SU-DHL-6 (cell line): ENCODE measurements around the gene SACM1L.

Experiments used
- H2AFZ ChIP-seq: fragments of 200-600 bp; sonication (generic); 2 replicates; pipeline ENCODE4 v1.6.1; 2014; ENCODE audit warnings: low read depth, mild to moderate bottlenecking, moderate library complexity, mixed read lengths, antibody characterized with exemption, low read length; ENCODE audit not compliant: severe bottlenecking
- H3F3A ChIP-seq: fragments of 200-600 bp; shearing (Covaris generic); 2 replicates; pipeline ENCODE4 v1.6.0; 2016; ENCODE audit warnings: antibody characterized with exemption, mild to moderate bottlenecking; ENCODE audit not compliant: insufficient read depth
- H3K27ac ChIP-seq: fragments of 200-600 bp; sonication (generic); 2 replicates; pipeline ENCODE4 v1.5.1; 2016; ENCODE audit warnings: low read depth, mild to moderate bottlenecking, low read length, moderate library complexity, mixed read lengths
- H3K27me3 ChIP-seq: fragments of 200-600 bp; sonication (generic), shearing (Covaris generic); 2 replicates; pipeline ENCODE4 v1.6.0; 2014; ENCODE audit warnings: mild to moderate bottlenecking, low read length
- H3K36me3 ChIP-seq: fragments of 200-600 bp; sonication (generic); 2 replicates; pipeline ENCODE4 v1.6.1; 2014; ENCODE audit warnings: mild to moderate bottlenecking, low read length, mixed read lengths
- H3K4me2 ChIP-seq: fragments of 300-600, 200-600 bp; shearing (Covaris generic), sonication (generic); 2 replicates; pipeline ENCODE4 v1.6.0; 2014; ENCODE audit warnings: low read length, low read depth, mild to moderate bottlenecking; ENCODE audit not compliant: poor library complexity, severe bottlenecking
- H3K4me3 ChIP-seq: fragments of 200-600 bp; sonication (generic); 2 replicates; pipeline ENCODE4 v1.5.1; 2014; ENCODE audit warnings: antibody characterized with exemption, low read length, mild to moderate bottlenecking, mixed read lengths; ENCODE audit not compliant: insufficient read depth, poor library complexity, severe bottlenecking
- H3K79me2 ChIP-seq: fragments of 200-600 bp; sonication (generic); 2 replicates; pipeline ENCODE4 v1.6.1; 2014; ENCODE audit warnings: mild to moderate bottlenecking, low read length, moderate library complexity; ENCODE audit not compliant: insufficient read depth
- H3K9ac ChIP-seq: fragments of 200-600 bp; sonication (generic); 2 replicates; pipeline ENCODE4 v1.7.0; 2014; ENCODE audit warnings: mild to moderate bottlenecking, low read length
- H3K9me2 ChIP-seq: fragments of 200-600 bp; sonication (generic); replicated peaks from 2 replicates; pipeline ENCODE4 v1.6.1; 2014; ENCODE audit warnings: low read length; ENCODE audit not compliant: insufficient read depth
- H3K9me3 ChIP-seq: fragments of 200-600 bp; sonication (generic); 2 replicates; pipeline ENCODE4 v1.6.1; 2014; ENCODE audit warnings: low read length, mixed read lengths; ENCODE audit not compliant: insufficient read depth
- H4K20me1 ChIP-seq: fragments of 200-600 bp; sonication (generic); 2 replicates; pipeline ENCODE4 v1.6.1; 2014; ENCODE audit warnings: low read depth, mild to moderate bottlenecking, antibody characterized with exemption, low read length, moderate library complexity, mixed read lengths
- EZH2phosphoT487 ChIP-seq: fragments of 200-600 bp; sonication (generic), shearing (Covaris generic); conservative IDR thresholded peaks from 2 replicates; pipeline ENCODE4 v1.6.1; 2018; ENCODE audit warnings: mild to moderate bottlenecking, antibody characterized with exemption, low read length, moderate library complexity, mixed read lengths
- TF ChIP-seq, protein P1 (sequence below): fragments of 200-600 bp; sonication (generic); IDR thresholded peaks from one replicate; pipeline ENCODE4 v1.5.1; 2017; ENCODE audit warnings: antibody characterized with exemption, mild to moderate bottlenecking, low read length, moderate library complexity; ENCODE audit not compliant: insufficient read depth, poor library complexity, severe bottlenecking

The SACM1L gene

DNA sequence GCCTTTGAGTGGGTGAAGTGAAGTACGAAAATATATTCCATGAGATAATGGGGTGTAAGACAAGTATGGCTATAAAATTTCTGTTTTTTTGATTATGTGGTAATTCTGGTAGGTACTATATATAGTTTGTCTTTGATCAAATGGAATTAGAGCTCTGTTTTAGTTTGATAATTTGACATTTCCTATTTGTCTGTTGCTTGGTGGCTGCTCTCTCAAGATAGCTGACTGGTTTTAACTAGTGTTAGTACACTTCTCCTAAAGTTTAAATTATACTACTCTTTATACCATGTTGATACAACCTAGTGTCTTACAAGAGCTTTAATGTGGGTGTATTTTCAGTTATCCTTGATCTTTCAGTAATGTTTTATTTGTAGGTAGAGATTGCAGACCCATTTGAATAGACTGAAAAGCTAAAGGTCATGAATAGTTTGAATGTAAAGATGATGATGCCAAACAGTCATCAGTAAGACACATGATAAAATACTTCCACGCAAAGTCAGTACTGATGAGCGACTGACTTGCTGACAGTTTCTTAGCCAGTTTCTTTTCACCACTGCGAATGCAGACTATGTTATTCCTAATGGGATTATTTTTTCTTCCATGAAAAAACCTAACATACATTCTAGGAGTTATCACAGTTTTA is 15.2 kb downstream of the SACM1L start:
- Histone ChIP-seq H3K79me2 (peaks cover 34% of the 10 kb centered on the region), H3K36me3 (peaks cover 28% of the 10 kb centered on the region; the same call in 1 of the 2 replicates), H4K20me1 (no peaks in the 10 kb centered on the region), H3K4me2 (no peak overlapping the region), H3K4me3 (no peak overlapping the region), H3K9me3 (no peaks in the 10 kb centered on the region), H3K27me3 (no peaks in the 10 kb centered on the region), H3K9ac (no peak overlapping the region), H3F3A (no peaks in the 10 kb centered on the region), H2AFZ (no peak overlapping the region), H3K9me2 (no peaks in the 10 kb centered on the region), H3K27ac (no peak overlapping the region)
- TF ChIP-seq EZH2phosphoT487 = no peak
- TF ChIP-seq, protein P1, sequence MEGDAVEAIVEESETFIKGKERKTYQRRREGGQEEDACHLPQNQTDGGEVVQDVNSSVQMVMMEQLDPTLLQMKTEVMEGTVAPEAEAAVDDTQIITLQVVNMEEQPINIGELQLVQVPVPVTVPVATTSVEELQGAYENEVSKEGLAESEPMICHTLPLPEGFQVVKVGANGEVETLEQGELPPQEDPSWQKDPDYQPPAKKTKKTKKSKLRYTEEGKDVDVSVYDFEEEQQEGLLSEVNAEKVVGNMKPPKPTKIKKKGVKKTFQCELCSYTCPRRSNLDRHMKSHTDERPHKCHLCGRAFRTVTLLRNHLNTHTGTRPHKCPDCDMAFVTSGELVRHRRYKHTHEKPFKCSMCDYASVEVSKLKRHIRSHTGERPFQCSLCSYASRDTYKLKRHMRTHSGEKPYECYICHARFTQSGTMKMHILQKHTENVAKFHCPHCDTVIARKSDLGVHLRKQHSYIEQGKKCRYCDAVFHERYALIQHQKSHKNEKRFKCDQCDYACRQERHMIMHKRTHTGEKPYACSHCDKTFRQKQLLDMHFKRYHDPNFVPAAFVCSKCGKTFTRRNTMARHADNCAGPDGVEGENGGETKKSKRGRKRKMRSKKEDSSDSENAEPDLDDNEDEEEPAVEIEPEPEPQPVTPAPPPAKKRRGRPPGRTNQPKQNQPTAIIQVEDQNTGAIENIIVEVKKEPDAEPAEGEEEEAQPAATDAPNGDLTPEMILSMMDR = no peak

DNA sequence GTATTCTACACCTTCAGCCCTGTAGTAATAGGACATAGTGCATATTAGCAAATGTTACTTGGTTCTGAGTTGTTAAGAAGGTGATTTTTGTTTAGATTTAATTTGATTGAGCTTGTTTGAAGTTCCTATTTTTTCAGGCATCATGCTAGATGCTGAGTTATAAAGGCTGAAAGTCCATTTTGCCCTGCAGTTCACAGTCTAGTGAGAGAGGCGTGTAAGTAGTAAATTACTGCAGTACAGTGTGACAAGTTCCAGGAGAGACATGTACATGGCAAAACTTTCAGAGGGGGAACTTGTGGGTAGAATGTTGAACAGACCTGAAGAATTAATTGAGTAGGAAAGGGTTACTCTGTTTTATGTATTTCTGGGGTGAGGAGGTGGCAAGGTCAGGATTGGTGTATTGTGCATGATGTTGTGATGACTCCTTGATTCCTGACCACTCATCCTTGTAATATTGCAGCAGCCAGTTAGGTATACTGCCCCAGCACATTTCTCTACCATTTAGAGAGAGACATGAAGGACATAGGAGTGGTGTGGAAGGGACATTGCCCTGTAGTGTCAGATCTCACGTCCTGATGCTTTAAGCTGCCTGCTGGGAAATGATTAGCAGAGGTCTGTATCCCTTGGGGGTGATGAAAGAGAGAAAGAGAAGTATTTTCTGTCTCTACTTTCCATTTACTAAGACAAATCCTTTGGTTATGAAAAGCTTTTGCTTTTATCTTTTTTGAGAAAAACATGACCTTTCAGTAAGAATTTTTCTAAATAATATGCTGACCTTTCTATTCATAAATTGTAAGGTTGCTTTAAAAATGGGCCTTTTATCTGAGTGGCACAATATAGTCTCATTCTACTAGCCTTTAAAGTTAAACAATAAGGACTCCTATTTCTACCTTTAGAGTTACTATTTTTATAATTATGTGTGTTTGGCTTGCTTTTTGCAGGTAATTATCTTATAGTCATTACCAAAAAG is 16.9 kb downstream of the SACM1L start:
- Histone ChIP-seq H3K36me3 (peaks cover 28% of the 10 kb centered on the region; the same call in 1 of the 2 replicates), H3F3A (no peaks in the 10 kb centered on the region), H3K9ac (no peak overlapping the region), H3K9me3 (no peaks in the 10 kb centered on the region), H3K27ac (no peak overlapping the region), H3K4me2 (no peak overlapping the region), H3K4me3 (no peak overlapping the region), H4K20me1 (no peaks in the 10 kb centered on the region), H3K79me2 (peaks cover 20% of the 10 kb centered on the region), H3K9me2 (no peaks in the 10 kb centered on the region), H3K27me3 (no peaks in the 10 kb centered on the region), H2AFZ (no peak overlapping the region)
- TF ChIP-seq, protein P1 = no peak
- TF ChIP-seq EZH2phosphoT487 = no peak

DNA sequence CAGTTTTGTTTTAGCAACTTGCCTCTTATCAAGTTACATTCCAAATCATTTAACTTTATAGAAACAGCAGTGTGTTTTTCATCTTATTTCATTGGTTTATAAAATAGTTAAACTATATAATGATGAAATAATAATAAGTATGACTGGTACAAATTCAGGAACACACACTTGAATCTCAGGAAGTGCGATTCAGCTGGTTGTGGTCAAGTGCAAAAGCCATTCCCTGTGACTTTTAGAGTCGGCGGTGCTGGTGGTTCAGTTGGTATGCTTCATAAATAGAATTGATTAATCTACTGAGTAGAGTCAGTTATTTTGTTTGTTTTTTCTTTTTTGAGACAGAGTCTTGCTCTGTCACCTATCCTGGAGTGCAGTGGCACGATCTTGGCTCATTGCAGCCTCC is 22.7 kb downstream of the SACM1L start:
- peaks cover 10% of the 10 kb centered on the region; the same call in 1 of the 2 replicates for H3K36me3 ChIP-seq
- TF ChIP-seq, protein P1 = no peak

More for the DNA sequence above, 22.7 kb downstream of the SACM1L start:
- no peaks in the 10 kb centered on the region for H3K27me3 ChIP-seq
- no peaks in the 10 kb centered on the region for H3K79me2 ChIP-seq
- no peak overlapping the region for H3K4me3 ChIP-seq
- H3K9me2 ChIP-seq = no peaks in the 10 kb centered on the region
- no peaks in the 10 kb centered on the region for H4K20me1 ChIP-seq
- no peaks in the 10 kb centered on the region for H3F3A ChIP-seq
- H3K4me2 ChIP-seq = no peak overlapping the region
- no peak overlapping the region for H2AFZ ChIP-seq
- no peaks in the 10 kb centered on the region for H3K9me3 ChIP-seq
- no peak overlapping the region for H3K27ac ChIP-seq
- H3K9ac ChIP-seq = no peak overlapping the region
